K562 (cell line): ENCODE measurements around the gene IBA57. TPM values are rescaled to one million over a fixed set of nuclear protein-coding genes. Genes with fewer than 3 reads are reported as not detected.

Experiments
- ELF1 ChIP-seq: fragments of 200-800 bp; sonication (Bioruptor generic); IDR thresholded peaks from 2 replicates; pipeline ENCODE4 v1.6.1; 2016; ENCODE audit warnings: missing genetic modification characterization, missing compliant biosample characterization
- EP300 ChIP-seq: IDR thresholded peaks from 2 replicates; pipeline ENCODE4 v1.6.1; 2012; ENCODE audit warnings: low read length, improper control_type of control experiment
- HDAC8 ChIP-seq: fragments of 450-650 bp; IDR thresholded peaks from 2 replicates; pipeline ENCODE4 v1.6.1; 2016; ENCODE audit warnings: mild to moderate bottlenecking, missing genetic modification characterization, moderate library complexity, missing compliant biosample characterization
- KAT2B ChIP-seq: IDR thresholded peaks from one replicate; pipeline ENCODE4 v1.6.1; 2012; ENCODE audit warnings: low read depth, mild to moderate bottlenecking, control low read depth, inconsistent platforms, low read length, moderate library complexity
- MAZ ChIP-seq, 2 experiments: fragments of 450-650 bp in 1 of 2; sonication (generic) in 1 of 2; formaldehyde crosslinking; IDR thresholded peaks in 1 of 2; conservative IDR thresholded peaks in 1 of 2; 2 replicates each; pipeline versions ENCODE4 v1.4.0 to v1.5.0; 2020; ENCODE audit warnings: mild to moderate bottlenecking in 1 of 2, missing genetic modification reagents in 1 of 2
- RBM39 ChIP-seq: fragments of 200-400 bp; formaldehyde crosslinking; optimal IDR thresholded peaks from 2 replicates; pipeline ENCODE3; 2018; ENCODE audit warnings: low read depth, low read length
- RFX7 ChIP-seq: fragments of 250-450 bp; sonication (Bioruptor Pico); IDR thresholded peaks from 2 replicates; pipeline ENCODE4 v1.5.1; 2021; ENCODE audit warnings: mild to moderate bottlenecking
- RNF2 ChIP-seq: sonication (generic); IDR thresholded peaks from 2 replicates; pipeline ENCODE4 v1.6.1; 2016
- U2AF1 ChIP-seq: fragments of 200-400 bp; formaldehyde crosslinking; optimal IDR thresholded peaks from 2 replicates; pipeline ENCODE3; 2017; ENCODE audit warnings: mild to moderate bottlenecking, low read depth, low read length, moderate library complexity
- ZNF184 ChIP-seq: sonication (generic); formaldehyde crosslinking; IDR thresholded peaks from 2 replicates; pipeline ENCODE4 v1.5.0; 2020; ENCODE audit warnings: missing genetic modification reagents
- ZNF644 ChIP-seq: fragments of 200-800 bp; sonication (Bioruptor generic); IDR thresholded peaks from 2 replicates; pipeline ENCODE4 v1.6.1; 2016; ENCODE audit warnings: low read depth, missing genetic modification characterization, missing compliant biosample characterization
- polyA plus RNA-seq, 8 experiments: library from polyadenylated mRNA; depleted of rRNA in 4 of 8; stranded (reverse) in 5 of 8; unstranded in 3 of 8; fragments of >200 nt; fragmentation: Nextera tagmentation in 2 of 8; fragmentation: Illumina TruSeq in 1 of 8; extraction: Ambion mirVana in 2 of 8; extraction: Trizol in 1 of 8; gene quantifications; 2 replicates each; pipeline versions ENCODE4 v1.2.1 to v1.2.3, GENCODE V29; 2011 to 2014; ENCODE audit warnings: inconsistent platforms in 1 of 8, missing spikeins in 1 of 8
- total RNA-seq, 7 experiments: library from RNA; depleted of rRNA in 6 of 7; stranded (reverse); fragments of >200 nt in 6 of 7; fragmentation: Illumina TruSeq in 2 of 7; extraction: Trizol in 2 of 7; gene quantifications; 2 replicates each; pipeline versions ENCODE4 v1.2.1 to v1.2.3, GENCODE V29; 2011 to 2021; ENCODE audit warnings: low replicate concordance in 1 of 7
- TF ChIP-seq, protein P1 (sequence below): sonication (generic); formaldehyde crosslinking; IDR thresholded peaks from 2 replicates; pipeline ENCODE4 v1.4.0; 2020; ENCODE audit warnings: mild to moderate bottlenecking, missing genetic modification reagents
- TF ChIP-seq, protein P2 (sequence below): IDR thresholded peaks from 3 replicates; pipeline ENCODE4 v1.6.1; 2011; ENCODE audit warnings: borderline replicate concordance, mild to moderate bottlenecking, moderate library complexity; ENCODE audit not compliant: insufficient read length; ENCODE audit errors: extremely low read depth
- TF ChIP-seq, protein P3 (sequence below), 2 experiments: IDR thresholded peaks; 2 replicates each; pipeline ENCODE4 v1.6.1; 2012; ENCODE audit warnings: improper control_type of control experiment in 2 of 2, low read depth in 2 of 2, low read length in 2 of 2, borderline replicate concordance in 1 of 2
- TF ChIP-seq, protein P4 (sequence below): fragments of 450-650 bp; formaldehyde crosslinking; IDR thresholded peaks from 2 replicates; pipeline ENCODE4 v1.4.0; 2020; ENCODE audit warnings: mild to moderate bottlenecking, mixed read lengths
- TF ChIP-seq, protein P5 (sequence below): fragments of 450-650 bp; IDR thresholded peaks from 2 replicates; pipeline ENCODE4 v1.6.1; 2018; ENCODE audit warnings: mild to moderate bottlenecking, low read depth; ENCODE audit not compliant: partially characterized antibody

The IBA57 gene
- total and polyA plus RNA-seq, 9 of the 15 experiments (the other 6 are each of a cell fraction or from before 2014, with no cell fraction given), result 0.77 to 15.5 (median 2.7) TPM

DNA sequence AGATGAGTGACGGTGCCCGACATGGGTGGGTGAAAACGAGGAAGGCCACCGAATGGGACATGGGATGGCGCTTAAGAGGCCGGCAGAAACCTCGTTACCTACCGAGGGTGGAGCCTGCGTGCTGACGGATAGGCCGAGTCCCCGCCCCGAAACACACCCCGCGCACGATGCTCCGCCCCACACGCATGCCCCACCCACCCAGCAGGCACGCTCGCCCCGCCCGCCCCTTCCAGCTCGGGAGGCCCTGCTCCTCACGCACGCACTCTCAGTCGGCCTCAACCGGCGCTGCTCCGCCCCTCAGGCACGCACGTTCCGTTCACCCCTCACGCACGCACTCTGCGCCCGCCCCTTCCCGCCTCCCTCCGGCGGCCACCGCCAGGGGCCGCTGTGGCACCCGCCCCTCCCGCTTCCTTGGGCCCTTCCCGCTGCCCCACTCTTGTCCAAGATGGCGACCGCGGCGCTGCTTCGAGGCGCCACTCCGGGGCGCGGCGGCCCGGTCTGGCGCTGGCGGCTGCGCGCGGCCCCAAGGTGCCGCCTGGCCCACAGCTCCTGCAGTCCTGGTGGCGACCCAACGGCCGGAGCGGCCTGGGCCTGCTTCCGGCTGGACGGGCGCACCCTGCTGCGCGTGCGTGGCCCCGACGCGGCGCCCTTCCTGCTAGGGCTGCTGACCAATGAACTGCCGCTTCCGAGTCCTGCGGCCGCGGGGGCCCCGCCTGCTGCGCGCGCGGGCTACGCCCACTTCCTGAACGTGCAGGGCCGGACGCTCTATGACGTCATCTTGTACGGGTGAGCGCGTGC lies at the start of gene IBA57 (continued):
- TF ChIP-seq MAZ (CRISPR knock-in tag; conservative IDR thresholded peaks at IDR 0.05 in 1 of 2, IDR thresholded peaks at IDR 0.05 in 1 of 2) (peak; percentile 98 to 100), EP300 (peak; percentile 39; the same call in 1 of the 2 replicates), U2AF1 (peak; percentile 44), RNF2 (peak; percentile 51), RFX7 (no peak), ELF1 (tag) (peak; percentile 99), KAT2B (peak; percentile 79), RBM39 (no peak), ZNF184 (no peak), HDAC8 (tag) (peak; percentile 91), ZNF644 (tag) (no peak; the same call in 1 of the 2 replicates)
- TF ChIP-seq, protein P1, sequence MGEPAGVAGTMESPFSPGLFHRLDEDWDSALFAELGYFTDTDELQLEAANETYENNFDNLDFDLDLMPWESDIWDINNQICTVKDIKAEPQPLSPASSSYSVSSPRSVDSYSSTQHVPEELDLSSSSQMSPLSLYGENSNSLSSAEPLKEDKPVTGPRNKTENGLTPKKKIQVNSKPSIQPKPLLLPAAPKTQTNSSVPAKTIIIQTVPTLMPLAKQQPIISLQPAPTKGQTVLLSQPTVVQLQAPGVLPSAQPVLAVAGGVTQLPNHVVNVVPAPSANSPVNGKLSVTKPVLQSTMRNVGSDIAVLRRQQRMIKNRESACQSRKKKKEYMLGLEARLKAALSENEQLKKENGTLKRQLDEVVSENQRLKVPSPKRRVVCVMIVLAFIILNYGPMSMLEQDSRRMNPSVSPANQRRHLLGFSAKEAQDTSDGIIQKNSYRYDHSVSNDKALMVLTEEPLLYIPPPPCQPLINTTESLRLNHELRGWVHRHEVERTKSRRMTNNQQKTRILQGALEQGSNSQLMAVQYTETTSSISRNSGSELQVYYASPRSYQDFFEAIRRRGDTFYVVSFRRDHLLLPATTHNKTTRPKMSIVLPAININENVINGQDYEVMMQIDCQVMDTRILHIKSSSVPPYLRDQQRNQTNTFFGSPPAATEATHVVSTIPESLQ (CRISPR knock-in tag), result 0 out of 2 replicates have a peak, but pooled peaks have one; percentile 18
- TF ChIP-seq, protein P2, sequence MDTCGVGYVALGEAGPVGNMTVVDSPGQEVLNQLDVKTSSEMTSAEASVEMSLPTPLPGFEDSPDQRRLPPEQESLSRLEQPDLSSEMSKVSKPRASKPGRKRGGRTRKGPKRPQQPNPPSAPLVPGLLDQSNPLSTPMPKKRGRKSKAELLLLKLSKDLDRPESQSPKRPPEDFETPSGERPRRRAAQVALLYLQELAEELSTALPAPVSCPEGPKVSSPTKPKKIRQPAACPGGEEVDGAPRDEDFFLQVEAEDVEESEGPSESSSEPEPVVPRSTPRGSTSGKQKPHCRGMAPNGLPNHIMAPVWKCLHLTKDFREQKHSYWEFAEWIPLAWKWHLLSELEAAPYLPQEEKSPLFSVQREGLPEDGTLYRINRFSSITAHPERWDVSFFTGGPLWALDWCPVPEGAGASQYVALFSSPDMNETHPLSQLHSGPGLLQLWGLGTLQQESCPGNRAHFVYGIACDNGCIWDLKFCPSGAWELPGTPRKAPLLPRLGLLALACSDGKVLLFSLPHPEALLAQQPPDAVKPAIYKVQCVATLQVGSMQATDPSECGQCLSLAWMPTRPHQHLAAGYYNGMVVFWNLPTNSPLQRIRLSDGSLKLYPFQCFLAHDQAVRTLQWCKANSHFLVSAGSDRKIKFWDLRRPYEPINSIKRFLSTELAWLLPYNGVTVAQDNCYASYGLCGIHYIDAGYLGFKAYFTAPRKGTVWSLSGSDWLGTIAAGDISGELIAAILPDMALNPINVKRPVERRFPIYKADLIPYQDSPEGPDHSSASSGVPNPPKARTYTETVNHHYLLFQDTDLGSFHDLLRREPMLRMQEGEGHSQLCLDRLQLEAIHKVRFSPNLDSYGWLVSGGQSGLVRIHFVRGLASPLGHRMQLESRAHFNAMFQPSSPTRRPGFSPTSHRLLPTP, result no peak
- TF ChIP-seq, protein P3, sequence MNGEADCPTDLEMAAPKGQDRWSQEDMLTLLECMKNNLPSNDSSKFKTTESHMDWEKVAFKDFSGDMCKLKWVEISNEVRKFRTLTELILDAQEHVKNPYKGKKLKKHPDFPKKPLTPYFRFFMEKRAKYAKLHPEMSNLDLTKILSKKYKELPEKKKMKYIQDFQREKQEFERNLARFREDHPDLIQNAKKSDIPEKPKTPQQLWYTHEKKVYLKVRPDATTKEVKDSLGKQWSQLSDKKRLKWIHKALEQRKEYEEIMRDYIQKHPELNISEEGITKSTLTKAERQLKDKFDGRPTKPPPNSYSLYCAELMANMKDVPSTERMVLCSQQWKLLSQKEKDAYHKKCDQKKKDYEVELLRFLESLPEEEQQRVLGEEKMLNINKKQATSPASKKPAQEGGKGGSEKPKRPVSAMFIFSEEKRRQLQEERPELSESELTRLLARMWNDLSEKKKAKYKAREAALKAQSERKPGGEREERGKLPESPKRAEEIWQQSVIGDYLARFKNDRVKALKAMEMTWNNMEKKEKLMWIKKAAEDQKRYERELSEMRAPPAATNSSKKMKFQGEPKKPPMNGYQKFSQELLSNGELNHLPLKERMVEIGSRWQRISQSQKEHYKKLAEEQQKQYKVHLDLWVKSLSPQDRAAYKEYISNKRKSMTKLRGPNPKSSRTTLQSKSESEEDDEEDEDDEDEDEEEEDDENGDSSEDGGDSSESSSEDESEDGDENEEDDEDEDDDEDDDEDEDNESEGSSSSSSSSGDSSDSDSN (IDR thresholded peaks at IDR 0.05; ENCODE audit: borderline replicate concordance in 1 of 2, low read depth in 2 of 2, low read length in 2 of 2), result no peak
- TF ChIP-seq, protein P4, sequence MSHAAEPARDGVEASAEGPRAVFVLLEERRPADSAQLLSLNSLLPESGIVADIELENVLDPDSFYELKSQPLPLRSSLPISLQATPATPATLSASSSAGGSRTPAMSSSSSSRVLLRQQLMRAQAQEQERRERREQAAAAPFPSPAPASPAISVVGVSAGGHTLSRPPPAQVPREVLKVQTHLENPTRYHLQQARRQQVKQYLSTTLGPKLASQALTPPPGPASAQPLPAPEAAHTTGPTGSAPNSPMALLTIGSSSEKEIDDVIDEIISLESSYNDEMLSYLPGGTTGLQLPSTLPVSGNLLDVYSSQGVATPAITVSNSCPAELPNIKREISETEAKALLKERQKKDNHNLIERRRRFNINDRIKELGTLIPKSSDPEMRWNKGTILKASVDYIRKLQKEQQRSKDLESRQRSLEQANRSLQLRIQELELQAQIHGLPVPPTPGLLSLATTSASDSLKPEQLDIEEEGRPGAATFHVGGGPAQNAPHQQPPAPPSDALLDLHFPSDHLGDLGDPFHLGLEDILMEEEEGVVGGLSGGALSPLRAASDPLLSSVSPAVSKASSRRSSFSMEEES (CRISPR knock-in tag), result peak; percentile 40
- TF ChIP-seq, protein P5, sequence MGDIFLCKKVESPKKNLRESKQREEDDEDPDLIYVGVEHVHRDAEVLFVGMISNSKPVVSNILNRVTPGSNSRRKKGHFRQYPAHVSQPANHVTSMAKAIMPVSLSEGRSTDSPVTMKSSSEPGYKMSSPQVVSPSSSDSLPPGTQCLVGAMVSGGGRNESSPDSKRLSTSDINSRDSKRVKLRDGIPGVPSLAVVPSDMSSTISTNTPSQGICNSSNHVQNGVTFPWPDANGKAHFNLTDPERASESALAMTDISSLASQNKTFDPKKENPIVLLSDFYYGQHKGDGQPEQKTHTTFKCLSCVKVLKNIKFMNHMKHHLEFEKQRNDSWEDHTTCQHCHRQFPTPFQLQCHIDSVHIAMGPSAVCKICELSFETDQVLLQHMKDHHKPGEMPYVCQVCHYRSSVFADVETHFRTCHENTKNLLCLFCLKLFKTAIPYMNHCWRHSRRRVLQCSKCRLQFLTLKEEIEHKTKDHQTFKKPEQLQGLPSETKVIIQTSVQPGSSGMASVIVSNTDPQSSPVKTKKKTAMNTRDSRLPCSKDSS, result no peak
